ENCODE data around the gene ROBO1.
A peak's percentile ranks its signal among the peaks of the same experiment; 100 is the strongest.

ROBO1 gene

GRCh38 chr3:79412537-79412936, 355.3 kb downstream of the ROBO1 start:
- no peak for DNase-seq (ENCODE audit: low read depth)
- TF ChIP-seq CTCF (conservative IDR thresholded peaks at IDR 0.05; ENCODE audit: control insufficient read depth, insufficient read depth, low read depth, low read length), result no peak
- no peak overlapping the region for H3K4me3 ChIP-seq (ENCODE audit: control insufficient read depth, low read depth, low read length)

GRCh38 chr3:79410617-79411016, 357.2 kb downstream of the ROBO1 start:
- TF ChIP-seq CTCF (conservative IDR thresholded peaks at IDR 0.05; ENCODE audit: control insufficient read depth, insufficient read depth, low read depth, low read length), result no peak
- H3K4me3 ChIP-seq (ENCODE audit: control insufficient read depth, low read depth, low read length), result no peak overlapping the region
- no peak for DNase-seq (ENCODE audit: low read depth)

GRCh38 chr3:79410136-79410535, 357.7 kb downstream of the ROBO1 start:
- TF ChIP-seq CTCF (conservative IDR thresholded peaks at IDR 0.05; ENCODE audit: control insufficient read depth, insufficient read depth, low read depth, low read length), result no peak
- no peak for DNase-seq (ENCODE audit: low read depth)
- no peak overlapping the region for H3K4me3 ChIP-seq (ENCODE audit: control insufficient read depth, low read depth, low read length)

GRCh38 chr3:79406175-79406574, 361.6 kb downstream of the ROBO1 start:
- TF ChIP-seq CTCF (conservative IDR thresholded peaks at IDR 0.05; ENCODE audit: control insufficient read depth, insufficient read depth, low read depth, low read length), result peak; percentile 19
- H3K4me3 ChIP-seq (ENCODE audit: control insufficient read depth, low read depth, low read length), result no peak overlapping the region
- no peak for DNase-seq (ENCODE audit: low read depth)

GRCh38 chr3:79405183-79405582, 362.6 kb downstream of the ROBO1 start:
- TF ChIP-seq CTCF (conservative IDR thresholded peaks at IDR 0.05; ENCODE audit: control insufficient read depth, insufficient read depth, low read depth, low read length), result no peak
- DNase-seq (ENCODE audit: low read depth), result no peak
- no peak overlapping the region for H3K4me3 ChIP-seq (ENCODE audit: control insufficient read depth, low read depth, low read length)

GRCh38 chr3:79396595-79396994, 371.2 kb downstream of the ROBO1 start:
- no peak overlapping the region for H3K4me3 ChIP-seq (ENCODE audit: control insufficient read depth, low read depth, low read length)
- TF ChIP-seq CTCF (conservative IDR thresholded peaks at IDR 0.05; ENCODE audit: control insufficient read depth, insufficient read depth, low read depth, low read length), result no peak
- DNase-seq (ENCODE audit: low read depth), result no peak

GRCh38 chr3:79392479-79392878, 375.3 kb downstream of the ROBO1 start:
- no peak for DNase-seq (ENCODE audit: low read depth)
- no peak for TF ChIP-seq CTCF (conservative IDR thresholded peaks at IDR 0.05; ENCODE audit: control insufficient read depth, insufficient read depth, low read depth, low read length)

More at GRCh38 chr3:79392479-79392878, 375.3 kb downstream of the ROBO1 start:
- H3K4me3 ChIP-seq (ENCODE audit: control insufficient read depth, low read depth, low read length), result no peak overlapping the region
